Cardiac muscle cell (in vitro differentiated cells and primary cell): Measurements from ENCODE around the gene VWF. TPM values are rescaled to one million over a fixed set of nuclear protein-coding genes. Genes with fewer than 3 reads are reported as not detected.
A peak's percentile ranks its signal among the peaks of the same experiment; 100 is the strongest.

ENCODE experiments used
- DNase-seq, 2 donors: peaks; one replicate each; pipeline versions ENCODE4 v3.0.0 to v3.0.0-alpha.2; 2010 to 2017; ENCODE audit warnings: low read depth in 1 of 2, low spot score in 1 of 2
- H3K27ac ChIP-seq: fragments of 200-600 bp; sonication (generic); 2 replicates; pipeline ENCODE4 v1.5.1; 2016
- H3K27me3 ChIP-seq: fragments of 200-600 bp; sonication (generic); 2 replicates; pipeline ENCODE4 v1.6.0; 2016; ENCODE audit warnings: control low read depth
- H3K36me3 ChIP-seq: fragments of 200-600 bp; sonication (generic); 2 replicates; pipeline ENCODE4 v1.5.1; 2016; ENCODE audit warnings: control low read depth
- H3K4me1 ChIP-seq: fragments of 200-600 bp; sonication (generic); 2 replicates; pipeline ENCODE4 v1.8.1; 2017; ENCODE audit warnings: low read depth, mild to moderate bottlenecking, mixed run types
- H3K4me3 ChIP-seq: fragments of 200-600 bp; sonication (generic); 2 replicates; pipeline ENCODE4 v1.5.1; 2016; ENCODE audit warnings: mild to moderate bottlenecking
- H3K9me3 ChIP-seq: fragments of 200-600 bp; sonication (generic); 2 replicates; pipeline ENCODE4 v1.5.1; 2017; ENCODE audit warnings: low read depth, mild to moderate bottlenecking, control low read depth
- polyA plus RNA-seq: library from polyadenylated mRNA; unstranded; fragments of >200 nt; fragmentation: Nextera tagmentation; extraction: Ambion mirVana; gene quantifications from 2 replicates; pipeline ENCODE4 v1.2.1, GENCODE V29; 2016
- total RNA-seq: library from RNA; depleted of rRNA; stranded (reverse); fragments of >200 nt; gene quantifications from 2 replicates; pipeline ENCODE4 v1.2.3, GENCODE V29; 2016
- TF ChIP-seq, protein P1 (sequence below): IDR thresholded peaks from 2 replicates; pipeline ENCODE4 v1.5.1; 2012; ENCODE audit warnings: low read depth, mild to moderate bottlenecking, low read length

The VWF gene
- total RNA-seq = 0.03 and 0.14 TPM in 2 replicates
- polyA plus RNA-seq = not detected in 2 replicates

DNA sequence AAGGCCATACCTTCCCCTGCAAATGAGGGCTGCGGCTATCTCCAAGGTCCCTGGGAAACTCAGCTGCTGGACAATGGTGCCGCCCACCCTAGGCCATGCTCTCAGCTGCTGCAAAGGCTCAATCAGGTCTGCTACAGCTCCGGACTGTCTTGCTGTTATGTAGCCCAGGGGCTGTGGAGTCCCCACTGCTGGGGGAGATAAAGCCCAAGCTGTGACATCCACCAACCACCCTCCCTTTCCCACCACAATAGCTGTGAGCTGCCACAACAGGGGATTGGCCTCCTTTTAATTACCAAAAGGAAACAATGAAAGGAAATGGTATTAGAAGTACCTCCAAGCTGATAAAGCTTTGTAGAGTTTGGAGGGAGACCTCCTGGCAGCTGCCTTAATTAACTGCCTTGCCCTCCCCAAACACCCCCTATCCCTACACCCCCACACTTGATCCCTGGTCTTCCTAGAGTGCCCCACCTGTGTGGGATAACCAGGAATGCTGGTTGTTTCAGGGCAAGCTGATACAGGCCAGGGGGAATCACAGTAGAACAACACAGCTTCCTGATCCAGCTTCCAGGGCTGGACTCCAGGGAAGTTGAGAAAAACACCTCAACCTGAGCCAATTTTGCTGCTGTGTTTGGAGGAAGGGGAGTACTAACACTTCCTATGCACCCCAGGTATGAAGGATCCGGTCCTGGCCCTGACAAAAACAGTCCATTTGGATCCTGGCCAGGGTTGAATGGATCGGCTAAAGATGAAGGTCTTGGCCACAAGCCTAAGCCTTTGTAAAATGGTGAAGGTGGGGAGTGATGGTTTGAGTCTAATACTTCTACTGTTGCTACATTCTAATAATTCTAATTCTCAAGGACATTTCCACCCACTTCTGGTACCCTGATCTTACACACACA is at the start of gene VWF:
VWF (minus strand) TSS at position 260 of the 899 bp plus-strand sequence. CDS start 1,474 bp downstream, outside the sequence.
- DNase-seq = no peak
- H3K9me3 ChIP-seq = no peaks in the 10 kb centered on the region
- no peak within 1 kb of the TSS for H3K4me3 ChIP-seq
- H3K27me3 ChIP-seq = no peaks in the 10 kb centered on the region
- TF ChIP-seq, protein P1, sequence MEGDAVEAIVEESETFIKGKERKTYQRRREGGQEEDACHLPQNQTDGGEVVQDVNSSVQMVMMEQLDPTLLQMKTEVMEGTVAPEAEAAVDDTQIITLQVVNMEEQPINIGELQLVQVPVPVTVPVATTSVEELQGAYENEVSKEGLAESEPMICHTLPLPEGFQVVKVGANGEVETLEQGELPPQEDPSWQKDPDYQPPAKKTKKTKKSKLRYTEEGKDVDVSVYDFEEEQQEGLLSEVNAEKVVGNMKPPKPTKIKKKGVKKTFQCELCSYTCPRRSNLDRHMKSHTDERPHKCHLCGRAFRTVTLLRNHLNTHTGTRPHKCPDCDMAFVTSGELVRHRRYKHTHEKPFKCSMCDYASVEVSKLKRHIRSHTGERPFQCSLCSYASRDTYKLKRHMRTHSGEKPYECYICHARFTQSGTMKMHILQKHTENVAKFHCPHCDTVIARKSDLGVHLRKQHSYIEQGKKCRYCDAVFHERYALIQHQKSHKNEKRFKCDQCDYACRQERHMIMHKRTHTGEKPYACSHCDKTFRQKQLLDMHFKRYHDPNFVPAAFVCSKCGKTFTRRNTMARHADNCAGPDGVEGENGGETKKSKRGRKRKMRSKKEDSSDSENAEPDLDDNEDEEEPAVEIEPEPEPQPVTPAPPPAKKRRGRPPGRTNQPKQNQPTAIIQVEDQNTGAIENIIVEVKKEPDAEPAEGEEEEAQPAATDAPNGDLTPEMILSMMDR = no peak
- H3K4me1 ChIP-seq = no peaks in the 10 kb centered on the region
- H3K36me3 ChIP-seq = no peaks in the 10 kb centered on the region
- H3K27ac ChIP-seq = no peak within 1 kb of the TSS

DNA sequence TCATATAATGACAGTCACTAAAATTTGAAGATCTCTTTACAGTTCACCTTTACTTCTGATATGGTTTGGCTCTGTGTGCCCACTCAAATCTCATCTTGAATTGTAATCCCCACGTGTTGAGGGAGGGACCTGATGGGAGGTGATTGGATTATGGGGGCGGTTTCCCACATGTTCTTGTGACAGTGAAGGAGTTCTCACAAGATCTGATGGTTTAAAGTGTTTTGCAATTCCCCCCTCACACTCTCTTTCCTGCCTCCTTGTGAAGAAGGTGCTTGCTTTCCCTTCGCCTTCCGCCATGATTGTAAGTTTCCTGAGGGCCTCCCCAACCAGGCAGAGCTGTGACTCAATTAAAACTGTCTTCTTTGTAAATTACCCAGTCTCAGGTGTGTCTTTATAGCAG is 48.4 kb upstream of the VWF start:
- Histone ChIP-seq H3K27ac (no peak overlapping the region), H3K36me3 (no peaks in the 10 kb centered on the region), H3K4me3 (no peak overlapping the region), H3K9me3 (no peaks in the 10 kb centered on the region), H3K4me1 (no peaks in the 10 kb centered on the region), H3K27me3 (no peaks in the 10 kb centered on the region)
- DNase-seq = no peak
- TF ChIP-seq, protein P1 = no peak

DNA sequence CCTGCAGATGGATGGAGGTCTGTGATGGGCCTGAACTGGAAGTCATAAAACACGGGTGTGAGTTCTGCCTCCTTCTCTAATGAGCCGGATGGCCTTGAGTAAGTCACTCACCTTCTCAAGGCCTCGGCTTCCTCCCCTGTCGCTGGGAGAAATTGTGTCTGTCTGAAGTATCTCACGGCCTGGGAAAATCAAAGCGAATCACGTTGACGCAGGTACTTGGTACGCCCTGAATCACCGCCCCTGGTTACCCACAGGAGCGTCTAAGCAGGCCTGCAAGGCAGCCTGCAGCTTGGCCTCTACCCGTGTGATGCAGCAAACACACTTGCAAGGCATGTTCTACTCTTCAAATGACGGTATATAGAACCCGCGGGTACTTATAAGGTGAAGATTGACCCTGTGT is 47.6 kb upstream of the VWF start:
- TF ChIP-seq, protein P1 = no peak
- Histone ChIP-seq H3K9me3 (no peaks in the 10 kb centered on the region), H3K4me3 (no peak overlapping the region), H3K36me3 (no peaks in the 10 kb centered on the region), H3K27me3 (no peaks in the 10 kb centered on the region), H3K4me1 (peaks cover 7% of the 10 kb centered on the region), H3K27ac (no peak overlapping the region)
- DNase-seq = no peak

DNA sequence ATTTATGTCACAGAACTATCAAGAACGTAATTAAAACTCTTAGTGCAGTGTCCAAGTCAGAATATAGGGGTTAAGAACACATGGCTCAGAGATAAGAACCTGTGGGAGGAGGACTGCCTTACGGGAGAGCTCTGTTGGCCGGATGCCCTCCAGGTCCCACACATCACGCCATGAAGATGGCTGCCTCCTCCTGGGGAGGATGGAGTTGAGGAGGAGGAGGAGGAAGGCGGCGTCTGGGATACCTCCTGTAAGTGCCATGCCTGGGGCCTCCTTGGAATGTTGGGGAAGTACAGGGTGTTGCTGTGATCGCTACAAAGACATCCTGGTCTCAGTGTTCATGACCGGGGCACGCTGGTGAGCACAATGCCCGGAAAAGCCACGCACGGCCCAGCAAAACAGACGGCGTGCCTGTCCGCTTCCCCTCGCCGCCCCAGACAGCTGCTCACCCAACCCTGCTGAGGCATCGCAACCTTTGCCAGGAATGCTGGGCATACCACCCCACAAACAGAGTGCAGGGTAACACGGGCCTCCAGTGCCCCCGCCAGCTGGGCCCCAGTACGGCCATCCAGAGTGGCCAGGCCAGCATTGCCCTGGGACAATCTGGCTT is 47.0 kb upstream of the VWF start:
- H3K9me3 ChIP-seq = no peaks in the 10 kb centered on the region
- no peaks in the 10 kb centered on the region for H3K36me3 ChIP-seq
- H3K4me3 ChIP-seq = no peak overlapping the region
- no peak overlapping the region for H3K27ac ChIP-seq
- TF ChIP-seq, protein P1 = no peak
- DNase-seq = peak in 1 of 2 donors; percentile 75
- H3K27me3 ChIP-seq = no peaks in the 10 kb centered on the region
- H3K4me1 ChIP-seq = peaks cover 7% of the 10 kb centered on the region

DNA sequence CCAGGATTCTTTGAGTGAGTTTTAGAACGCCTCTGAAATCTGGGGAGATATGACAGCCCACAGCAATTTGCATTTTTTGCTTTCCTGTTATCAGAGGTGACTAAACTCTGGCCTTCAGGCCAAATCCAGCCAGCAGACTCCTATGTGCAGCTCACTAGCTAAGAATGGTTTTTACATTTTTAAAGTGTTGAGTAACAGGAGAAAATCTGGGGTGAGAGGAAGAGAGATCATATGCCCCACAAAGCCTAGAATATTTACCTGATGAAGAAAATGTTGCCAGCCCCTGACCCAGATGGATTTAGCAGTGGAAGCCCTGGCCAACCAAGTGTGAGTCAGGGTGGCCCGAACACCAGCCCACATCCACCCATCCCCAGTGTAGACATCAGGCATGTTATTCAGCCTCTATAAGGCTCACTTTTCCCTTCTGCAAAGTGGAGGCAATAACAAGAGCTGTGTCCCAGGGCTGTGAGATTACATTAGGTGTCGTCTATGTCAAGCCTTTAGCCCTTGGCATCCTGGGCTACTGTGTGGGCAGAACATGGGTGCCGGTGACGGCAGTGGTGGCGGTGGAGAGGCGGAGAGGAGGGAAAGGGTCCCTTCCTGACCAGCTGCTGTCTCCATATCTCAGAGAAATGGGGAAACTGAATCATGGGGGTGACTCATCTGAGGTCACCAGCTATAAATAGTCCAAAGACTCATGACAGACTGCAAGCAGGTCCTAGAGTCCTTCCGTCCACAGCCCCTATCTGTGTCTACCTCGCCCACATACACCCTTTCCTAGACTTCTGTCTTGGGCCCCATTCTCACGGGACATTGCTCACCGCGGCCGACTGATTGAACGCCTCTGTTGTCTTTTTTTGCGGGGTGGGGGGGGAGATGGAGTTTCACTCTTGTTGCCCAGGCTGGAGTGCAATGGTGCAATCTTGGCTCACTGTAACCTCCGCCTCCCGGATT is 43.1 kb upstream of the VWF start:
- H3K4me1 ChIP-seq = peaks cover 7% of the 10 kb centered on the region
- peak in 1 of 2 donors; percentile 96 for DNase-seq
- H3K9me3 ChIP-seq = no peaks in the 10 kb centered on the region
- H3K27ac ChIP-seq = no peak overlapping the region
- no peaks in the 10 kb centered on the region for H3K27me3 ChIP-seq
- no peak overlapping the region for H3K4me3 ChIP-seq
- no peaks in the 10 kb centered on the region for H3K36me3 ChIP-seq
- TF ChIP-seq, protein P1 = no peak
